ENCODE results near the gene MGP. TPM values are rescaled to one million over a fixed set of nuclear protein-coding genes. Genes with fewer than 3 reads are reported as not detected.

The MGP gene
- total and polyA plus RNA-seq, 2 of the 4 experiments (the other 2 are of a cell fraction): 1.4 to 2.7 TPM

DNA sequence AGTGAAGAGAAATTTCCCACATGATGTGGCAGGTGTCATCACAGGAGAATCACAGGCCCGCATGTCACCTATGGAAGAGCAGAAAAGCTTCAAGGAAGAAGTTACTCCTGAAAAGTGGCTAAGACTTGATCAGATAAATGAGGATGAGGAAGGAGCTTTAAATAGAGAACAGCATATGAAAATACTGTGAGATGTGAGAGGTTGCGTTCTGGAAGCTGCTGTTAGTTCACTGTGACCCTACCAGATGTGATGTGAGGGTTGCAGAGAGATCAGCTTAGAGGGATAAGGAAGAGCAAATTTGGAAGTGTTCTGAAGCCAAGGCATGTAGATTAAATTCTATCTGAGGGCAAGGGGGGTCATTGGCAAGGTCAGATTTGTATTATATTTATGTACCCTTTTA, 35.6 kb upstream of the MGP start:
- Histone ChIP-seq H3K27me3 (ENCODE audit: control insufficient read depth, insufficient read depth, low read length) (no peaks in the 10 kb centered on the region; the same call in 1 of the 2 replicates), H4K20me1 (ENCODE audit: insufficient read depth, low read length) (no peaks in the 10 kb centered on the region), H3K9me1 (ENCODE audit: insufficient read depth, low read length) (no peaks in the 10 kb centered on the region), H3K18ac (ENCODE audit: low read depth, low read length) (no peak overlapping the region), H2BK15ac (ENCODE audit: low read depth, low read length) (no peak overlapping the region), H2AFZ (replicated peaks; ENCODE audit: low read length, poor library complexity) (no peak overlapping the region), H3K9ac (ENCODE audit: low read depth, low read length) (no peak overlapping the region), H3K27ac (ENCODE audit: insufficient read depth, low read length) (no peak overlapping the region), H3K4ac (ENCODE audit: low read depth, low read length) (no peak overlapping the region), H3K4me2 (ENCODE audit: low read depth, low read length) (no peak overlapping the region), H2BK20ac (ENCODE audit: low read depth, low read length) (no peak overlapping the region), H3K56ac (ENCODE audit: extremely low read depth, insufficient read depth, low read length) (no peak overlapping the region), H3K14ac (replicated peaks; ENCODE audit: low read depth, low read length) (no peak overlapping the region), H2AK9ac (replicated peaks; ENCODE audit: low read depth, low read length, poor library complexity) (no peak overlapping the region), H4K91ac (ENCODE audit: insufficient read depth, low read depth, low read length) (no peak overlapping the region), H3K36me3 (ENCODE audit: control insufficient read depth, insufficient read depth, low read length) (no peaks in the 10 kb centered on the region), H2BK120ac (ENCODE audit: low read depth, low read length) (no peak overlapping the region), H3K23ac (ENCODE audit: low read depth, low read length) (no peak overlapping the region), H3K79me1 (ENCODE audit: low read depth in 1 of 2, low read length in 2 of 2) (no peaks in the 10 kb centered on the region), H3K4me3 (ENCODE audit: insufficient read depth, low read depth, low read length) (no peak overlapping the region), H4K8ac (ENCODE audit: low read depth in 2 of 2, low read length in 2 of 2) (no peak overlapping the region), H4K5ac (ENCODE audit: low read depth, low read length) (no peak overlapping the region), H2BK5ac (ENCODE audit: low read depth, low read length, poor library complexity, severe bottlenecking) (no peak overlapping the region), H3K4me1 (ENCODE audit: control insufficient read depth, insufficient read depth, low read length) (no peaks in the 10 kb centered on the region), H2AK5ac (ENCODE audit: low read depth, low read length) (no peak overlapping the region), H3K9me3 (ENCODE audit: control insufficient read depth, insufficient read depth, low read length) (no peaks in the 10 kb centered on the region)
- in situ Hi-C loops (cut with MboI; ENCODE audit: low sequenced_read_pairs) (no loop called here), dilution Hi-C loops (cut with HindIII; ENCODE audit: low sequenced_read_pairs, unreplicated experiment) (no loop called here), intact Hi-C loops (cut with micrococcal nuclease) (no loop called here)
- BruUV-seq (replicated peaks): no TSS peak
- 82% methylated on average over 2 of the region's 2 CpGs; no CpG with 5 or more reads in 1 of the 2 experiments for WGBS, 2 experiments (ENCODE audit: extremely low coverage in 2 of 2, insufficient read length in 1 of 2)
- no peak for TF ChIP-seq POLR2A (IDR thresholded peaks at IDR 0.05; ENCODE audit: low read depth, low read length)
- no peak for TF ChIP-seq MXI1 (IDR thresholded peaks at IDR 0.05; ENCODE audit: borderline replicate concordance, low read depth, low read length)
- no peak for TF ChIP-seq RFX5 (IDR thresholded peaks at IDR 0.05; ENCODE audit: low read depth, low read length)
- no peak for TF ChIP-seq MAFK (IDR thresholded peaks at IDR 0.05; ENCODE audit: low read depth, low read length)
- TF ChIP-seq RAD21 (IDR thresholded peaks at IDR 0.05; ENCODE audit: low read length): no peak
- no peak for TF ChIP-seq RCOR1 (IDR thresholded peaks at IDR 0.05; ENCODE audit: insufficient replicate concordance, low read length)
- TF ChIP-seq CHD1 (IDR thresholded peaks at IDR 0.05; ENCODE audit: low read depth, low read length): no peak
- TF ChIP-seq FOS (IDR thresholded peaks at IDR 0.05; ENCODE audit: low read depth, low read length): no peak
- TF ChIP-seq MAZ (IDR thresholded peaks at IDR 0.05; ENCODE audit: borderline replicate concordance, low read depth, low read length): no peak
- TF ChIP-seq ELK1 (IDR thresholded peaks at IDR 0.05; ENCODE audit: borderline replicate concordance, low read depth, low read length): no peak
- TF ChIP-seq, protein P1, sequence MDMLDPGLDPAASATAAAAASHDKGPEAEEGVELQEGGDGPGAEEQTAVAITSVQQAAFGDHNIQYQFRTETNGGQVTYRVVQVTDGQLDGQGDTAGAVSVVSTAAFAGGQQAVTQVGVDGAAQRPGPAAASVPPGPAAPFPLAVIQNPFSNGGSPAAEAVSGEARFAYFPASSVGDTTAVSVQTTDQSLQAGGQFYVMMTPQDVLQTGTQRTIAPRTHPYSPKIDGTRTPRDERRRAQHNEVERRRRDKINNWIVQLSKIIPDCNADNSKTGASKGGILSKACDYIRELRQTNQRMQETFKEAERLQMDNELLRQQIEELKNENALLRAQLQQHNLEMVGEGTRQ (IDR thresholded peaks at IDR 0.05; ENCODE audit: low read depth, low read length): no peak
- DNase-seq (no peak), ATAC-seq (ENCODE audit: low read depth) (no peak)
- ChIA-PET CTCF (no interaction called here), POLR2A (ENCODE audit: unreplicated experiment) (no interaction called here)

Measured in IMR-90 (cell line).